ENCODE measurements around the gene ATF2.
"Not testable (repeated sequence)": the region's sequence is repeated elsewhere in the genome, so short reads cannot be mapped to it uniquely, and the experiment has no call there.

ATF2 gene

DNA sequence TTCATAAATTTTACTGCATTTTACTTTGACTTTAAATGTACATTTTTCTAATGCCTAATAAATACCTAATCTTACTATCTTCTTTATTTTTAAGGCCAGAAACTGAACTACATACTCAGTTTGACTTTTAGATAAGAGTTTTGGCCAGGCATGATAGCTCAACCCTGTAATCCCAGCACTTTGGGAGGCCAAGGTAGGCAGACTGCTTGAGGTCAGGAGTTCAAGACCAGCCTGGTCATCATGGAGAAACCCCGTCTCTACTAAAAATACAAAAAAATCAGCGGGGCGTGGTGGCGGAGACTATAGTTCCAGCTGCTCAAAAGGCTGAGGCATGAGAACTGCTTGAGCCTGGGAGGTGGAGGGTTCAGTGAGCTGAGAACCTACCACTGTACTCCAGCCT is 9.1 kb downstream of the ATF2 start:
- DNase-seq = no peak

DNA sequence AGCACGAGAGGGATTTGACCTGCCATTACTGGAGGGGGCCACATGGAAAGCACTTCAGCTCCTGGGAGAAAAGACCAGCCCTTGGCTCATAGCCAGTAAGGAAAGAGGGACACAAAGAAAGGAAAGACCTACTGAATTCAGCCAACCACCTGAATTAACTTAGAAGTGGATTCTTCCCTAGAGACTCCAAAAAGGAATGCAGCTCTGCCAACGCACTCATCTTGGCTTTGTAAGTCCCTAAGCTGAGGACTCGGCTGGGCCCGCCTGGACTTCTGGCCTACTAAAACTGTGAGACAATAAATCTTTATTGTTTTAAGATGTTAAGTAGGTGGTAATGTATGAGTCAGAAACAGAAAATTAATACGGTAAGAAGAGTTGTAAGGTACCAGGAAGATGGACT is 11.5 kb downstream of the ATF2 start:
- DNase-seq = no peak

DNA sequence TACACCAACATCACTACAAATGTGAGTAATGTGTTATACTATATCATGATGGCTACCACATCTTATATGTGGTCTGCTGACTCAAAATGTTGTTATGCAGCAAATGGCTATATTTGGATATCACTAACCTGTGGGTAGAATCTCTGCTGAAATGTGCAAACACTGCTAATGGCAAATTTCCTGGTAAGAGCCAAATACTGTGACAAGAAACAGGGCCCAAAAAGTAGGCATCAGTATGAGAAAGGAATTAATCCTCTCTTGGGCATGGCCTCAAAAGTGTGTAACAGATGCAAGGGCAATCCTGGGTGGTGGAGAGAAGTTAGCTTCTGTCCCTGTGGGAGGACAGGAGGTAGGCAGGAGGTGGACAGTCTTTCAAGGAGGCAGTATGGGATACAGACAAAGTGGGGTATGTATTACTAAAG is 13.3 kb downstream of the ATF2 start:
- DNase-seq = no peak

- DNase-seq = no peak
These were observed 15.8 kb downstream of the ATF2 start for GRCh38 chr2:175152242-175152641.

DNA sequence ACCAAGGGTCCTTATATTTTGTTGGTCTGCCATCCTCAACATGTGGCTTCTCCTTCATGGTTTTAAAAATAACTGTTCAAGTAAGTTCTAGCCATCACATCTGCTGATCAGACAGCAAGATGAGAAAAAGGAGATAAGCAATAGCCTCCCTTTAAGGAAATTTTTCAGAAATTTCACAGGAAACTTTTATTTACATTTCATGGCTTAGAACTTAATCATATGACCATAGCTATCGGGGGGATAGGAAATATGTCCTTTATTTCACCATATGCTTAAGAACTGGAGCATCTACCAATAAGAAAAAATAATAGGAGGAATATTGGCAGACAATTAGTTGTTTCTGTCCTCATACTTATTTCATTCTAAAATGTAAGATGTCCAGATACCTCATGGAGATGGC is 16.2 kb downstream of the ATF2 start:
- DNase-seq = no peak

- DNase-seq = no peak
These were observed 20.8 kb downstream of the ATF2 start for GRCh38 chr2:175147186-175147585.

DNA sequence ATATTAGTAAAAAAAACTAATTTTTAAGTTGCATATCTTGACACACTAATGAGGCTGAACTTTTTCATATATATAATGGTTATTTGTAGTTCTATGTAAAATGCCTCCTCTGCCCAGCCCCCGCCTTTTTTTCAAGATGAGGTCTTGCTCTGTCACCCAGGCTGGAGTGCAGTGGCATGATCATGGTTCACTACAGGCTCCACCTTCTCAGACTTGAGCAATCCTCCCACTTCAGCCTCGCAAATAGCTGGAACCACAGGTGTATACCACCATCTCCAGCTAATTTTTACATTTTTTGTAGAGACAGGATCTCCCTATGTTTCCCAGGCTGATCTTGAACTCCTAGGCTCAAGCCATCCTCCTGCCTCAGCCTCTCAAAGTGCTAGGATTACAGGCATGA is 24.3 kb downstream of the ATF2 start:
- DNase-seq = no peak

GRCh38 chr2:175143191-175143590 is 24.8 kb downstream of the ATF2 start:
- no peak for DNase-seq

DNA sequence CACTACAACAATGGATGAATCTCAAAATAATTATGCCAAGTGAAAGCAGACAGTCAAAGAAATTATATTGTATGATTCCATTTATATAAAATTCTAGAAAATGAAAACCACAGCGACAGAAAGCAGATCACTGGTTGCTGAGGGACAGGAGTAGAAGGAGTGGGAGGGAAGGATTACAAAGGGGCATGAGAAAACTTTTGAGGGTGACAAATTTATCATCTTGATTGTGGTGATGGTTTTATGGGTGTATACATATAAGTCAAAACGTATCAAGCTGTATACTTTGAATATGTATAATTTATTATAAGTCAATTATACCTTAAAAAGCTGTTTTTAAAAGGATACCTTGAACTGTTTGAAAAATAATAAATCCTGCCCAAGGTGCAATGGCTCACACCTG is 27.7 kb downstream of the ATF2 start:
- no peak for DNase-seq

DNA sequence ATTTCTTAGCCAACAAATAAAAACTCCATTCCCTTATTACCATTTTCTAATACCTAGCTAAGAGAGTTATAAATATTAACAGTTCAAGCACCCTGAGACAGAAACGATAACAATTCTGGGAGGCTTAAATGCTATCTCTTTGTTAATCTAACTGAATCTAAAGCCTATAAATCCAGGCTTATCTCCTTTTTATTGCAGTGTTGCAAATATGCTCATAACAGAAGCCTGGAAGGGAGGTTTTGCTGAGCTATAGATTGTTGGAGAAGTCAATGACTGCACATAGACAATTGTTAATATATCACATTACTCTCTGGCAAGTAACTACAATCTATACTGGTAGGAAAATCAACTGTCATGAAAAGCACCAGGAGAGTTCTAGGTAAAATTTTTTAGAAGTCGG is 30.2 kb downstream of the ATF2 start:
- DNase-seq = no peak

GRCh38 chr2:175136334-175137215 is 31.4 kb downstream of the ATF2 start:
- DNase-seq = no peak

GRCh38 chr2:175135862-175136261 is 32.1 kb downstream of the ATF2 start:
- DNase-seq = no peak

DNA sequence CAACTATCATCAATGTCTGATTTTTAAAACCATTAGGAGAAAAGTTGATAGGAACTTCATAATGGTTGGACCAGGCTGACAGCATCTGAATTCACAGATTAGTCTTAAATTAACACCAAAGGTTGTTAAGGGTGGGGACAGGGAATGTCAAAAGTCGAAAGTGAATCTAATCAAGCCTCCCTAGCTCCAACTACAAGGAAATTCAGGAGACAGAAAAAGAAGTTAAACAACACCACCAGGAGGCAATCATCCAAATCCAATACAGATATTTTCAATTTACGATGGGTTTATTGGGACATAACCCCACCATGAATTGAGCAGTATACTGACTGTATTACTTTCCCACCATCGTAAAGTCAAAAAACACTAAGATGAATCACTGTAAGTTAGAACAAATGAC is 32.8 kb downstream of the ATF2 start:
- DNase-seq = no peak

DNA sequence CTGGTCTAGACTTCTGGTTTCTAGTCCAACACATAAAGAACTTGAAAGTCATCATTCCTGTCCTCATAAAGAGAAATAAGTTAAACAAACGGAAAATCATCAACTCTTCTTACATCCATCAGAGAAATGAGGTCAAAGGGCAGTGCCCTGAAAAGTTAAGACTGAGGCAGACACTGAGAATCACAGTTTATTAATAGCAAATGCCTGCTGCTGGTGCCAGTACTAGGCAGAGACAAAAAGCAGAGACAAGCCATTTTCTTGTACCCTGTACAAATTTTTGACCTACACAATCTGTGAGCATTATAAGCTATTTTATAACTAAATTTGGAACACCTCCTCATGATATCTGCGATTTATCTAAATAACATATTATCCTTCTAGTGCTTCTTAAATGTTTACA is 36.8 kb downstream of the ATF2 start:
- no peak for DNase-seq

DNA sequence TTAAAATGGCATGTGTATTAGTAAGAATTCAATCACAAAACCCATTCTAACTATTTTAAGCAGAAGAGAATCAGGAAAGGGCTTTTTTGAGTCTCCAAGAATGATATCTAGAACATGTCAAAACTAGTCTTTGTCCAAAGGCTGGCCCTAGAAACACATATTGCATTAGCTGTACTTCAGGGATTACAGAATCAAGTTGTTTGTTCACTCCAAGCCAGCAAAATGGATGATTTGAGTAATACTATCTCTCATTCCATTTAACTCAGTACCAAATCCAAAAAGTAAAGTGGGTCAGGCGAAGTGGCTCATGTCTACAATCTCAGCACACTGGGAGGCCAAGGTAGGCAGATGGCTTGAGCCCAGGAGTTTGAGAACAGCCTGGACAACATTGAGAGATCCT is 41.3 kb downstream of the ATF2 start:
- DNase-seq = no peak

DNA sequence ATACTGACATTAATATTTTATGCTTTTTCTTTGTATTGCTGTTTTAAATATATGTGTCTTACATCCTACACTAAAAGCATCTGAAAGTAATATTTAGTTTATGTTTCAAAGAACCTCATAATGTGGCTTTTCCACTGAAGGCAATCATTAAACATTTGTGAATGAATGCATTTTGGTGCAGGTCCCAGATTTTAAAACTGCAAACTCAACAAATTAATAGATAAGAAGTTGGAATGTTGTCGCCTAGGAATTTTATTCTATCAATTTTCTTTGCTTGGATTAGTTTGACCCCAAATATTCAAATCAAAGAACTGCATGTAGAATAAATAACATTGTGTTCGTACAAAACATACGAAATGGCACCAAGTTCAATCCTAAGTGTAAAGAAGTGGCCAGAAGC is 44.7 kb downstream of the ATF2 start:
- no peak for DNase-seq

GRCh38 chr2:175111200-175111657 is 56.8 kb downstream of the ATF2 start:
- no peak for DNase-seq

- not testable (repeated sequence) for DNase-seq
These were observed 59.9 kb downstream of the ATF2 start for GRCh38 chr2:175108091-175108490.

DNA sequence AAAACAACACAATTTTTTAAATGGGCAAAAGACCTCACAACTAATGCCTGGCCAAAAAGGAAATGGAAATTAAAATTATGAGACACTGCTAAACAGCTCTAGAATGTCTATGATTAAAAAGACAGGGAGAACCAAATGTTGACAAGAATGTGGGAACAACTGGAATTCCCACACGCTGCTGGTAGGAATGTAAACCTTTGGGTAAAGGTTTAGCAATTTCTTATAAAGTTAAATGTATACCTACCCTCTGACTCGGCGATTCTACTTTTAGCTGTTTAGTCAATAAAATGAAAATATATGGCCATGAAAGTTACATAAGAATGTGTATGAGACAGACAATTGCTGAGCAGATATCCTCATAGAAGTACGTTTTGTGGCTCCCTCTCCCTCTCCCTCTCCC is 60.9 kb downstream of the ATF2 start:
- DNase-seq = no peak

DNA sequence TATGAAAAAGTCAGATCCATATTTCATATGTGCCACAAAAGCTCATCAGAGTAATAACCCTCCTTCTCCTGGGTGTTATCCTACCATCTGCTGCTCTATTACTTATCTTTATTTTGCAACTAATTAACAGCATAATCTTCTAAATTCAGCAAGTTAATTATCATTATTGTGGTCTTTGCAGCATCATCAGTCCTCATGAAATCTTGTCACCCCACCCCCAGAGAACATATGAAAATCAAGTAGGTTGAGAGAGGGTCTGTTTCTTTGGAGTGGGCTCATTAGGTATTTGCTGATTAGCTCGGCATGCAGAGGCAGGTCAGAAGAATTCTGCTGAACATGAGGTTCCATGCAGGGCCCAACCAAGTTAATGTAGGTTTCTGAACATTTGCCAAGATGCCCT is 64.8 kb downstream of the ATF2 start:
- no peak for DNase-seq

- no peak for DNase-seq
These were observed 66.5 kb downstream of the ATF2 start for GRCh38 chr2:175101514-175101913.

GRCh38 chr2:175097297-175097696 is 70.7 kb downstream of the ATF2 start:
- DNase-seq = no peak

DNA sequence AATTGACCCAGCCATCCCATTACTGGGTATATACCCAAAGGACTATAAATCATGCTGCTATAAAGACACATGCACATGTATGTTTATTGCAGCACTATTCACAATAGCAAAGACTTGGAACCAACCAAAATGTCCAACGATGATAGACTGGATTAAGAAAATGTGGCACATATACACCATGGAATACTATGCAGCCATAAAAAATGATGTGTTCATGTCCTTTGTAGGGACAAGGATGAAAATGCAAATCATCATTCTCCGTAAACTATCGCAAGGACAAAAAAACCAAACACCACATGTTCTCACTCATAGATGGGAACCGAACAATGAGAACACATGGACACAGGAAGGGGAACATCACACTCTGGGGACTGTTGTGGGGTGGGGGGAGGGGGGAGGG is 83.9 kb downstream of the ATF2 start:
- not testable (repeated sequence) for DNase-seq

DNA sequence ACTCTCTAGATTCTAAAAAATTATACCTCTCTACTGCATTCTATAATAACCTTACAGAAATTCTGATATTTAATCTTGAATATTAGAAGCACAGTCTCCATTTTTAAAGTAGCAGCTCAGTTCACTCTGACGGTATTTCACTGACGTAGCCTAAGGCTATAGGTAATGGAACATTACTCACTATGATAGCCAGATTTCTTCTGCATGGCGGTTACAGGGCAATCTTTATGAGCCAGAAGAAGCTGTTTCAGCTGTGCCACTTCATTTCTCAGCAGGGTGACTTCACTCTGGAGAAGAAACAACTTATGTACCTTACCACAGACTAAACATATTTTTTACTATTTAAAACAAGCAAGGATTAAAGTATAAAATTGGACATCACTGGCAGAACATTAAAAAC is 87.5 kb downstream of the ATF2 start:
- DNase-seq = no peak

DNA sequence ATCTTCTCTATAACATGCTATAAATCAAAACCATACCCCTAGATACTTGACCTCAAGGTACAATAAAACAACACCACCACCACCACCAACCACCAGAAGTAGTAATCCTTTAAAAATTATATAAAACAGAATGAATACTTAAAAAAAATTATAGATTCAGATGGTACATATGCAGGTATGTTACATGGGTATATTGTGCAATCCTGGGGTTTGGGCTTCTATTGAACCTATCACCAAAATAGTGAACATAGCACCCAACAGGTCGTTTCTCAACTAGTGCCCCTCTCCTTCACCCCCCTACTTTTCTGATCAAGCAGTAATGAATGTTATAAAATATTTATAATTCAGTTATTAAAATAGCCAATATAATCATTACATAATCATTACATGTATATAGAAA is 91.7 kb downstream of the ATF2 start:
- no peak for DNase-seq
